PC-9 (cell line): ENCODE results near the gene FA2H. TPM values are rescaled to one million over a fixed set of nuclear protein-coding genes. Genes with fewer than 3 reads are reported as not detected.
"Not testable (repeated sequence)": the region's sequence is repeated elsewhere in the genome, so short reads cannot be mapped to it uniquely, and the experiment has no call there.

ENCODE experiments used
- BruUV-seq: library from RNA; stranded (reverse); fragments of 400-500 nt; replicated peaks from 2 replicates; lab custom pipeline; 2021; lab: Mats Ljungman, UMichigan
- CTCF ChIA-PET: fragments of 300-600 bp; sonication (Branson Sonifier 250); formaldehyde crosslinking; loops from one replicate; lab custom pipeline; 2022; ENCODE audit warnings: antibody characterized with exemption; lab: Charles Lee
- POLR2A ChIA-PET: fragments of 300-600 bp; sonication (Branson Sonifier 250); formaldehyde crosslinking; loops from one replicate; lab custom pipeline; 2022; ENCODE audit warnings: antibody characterized with exemption; ENCODE audit not compliant: unreplicated experiment; lab: Charles Lee
- DNase-seq, 2 experiments: peaks; one replicate each; pipeline versions ENCODE4 v3.0.0 to v3.0.0-alpha.2; 2015 to 2022; ENCODE audit warnings: mixed read lengths in 1 of 2
- H2AFZ ChIP-seq: fragments of 200-600 bp; sonication (generic); 2 replicates; pipeline ENCODE4 v1.8.1; 2017; ENCODE audit warnings: antibody characterized with exemption
- H3F3A ChIP-seq: fragments of 200-600 bp; sonication (generic); 2 replicates; pipeline ENCODE4 v1.8.1; 2017; ENCODE audit warnings: antibody characterized with exemption, mild to moderate bottlenecking, low read depth; ENCODE audit not compliant: insufficient read depth
- H3K27ac ChIP-seq: fragments of 200-600 bp; sonication (generic); 2 replicates; pipeline ENCODE4 v1.6.1; 2016; ENCODE audit warnings: mixed run types
- H3K27me3 ChIP-seq: fragments of 200-600 bp; sonication (generic); 2 replicates; pipeline ENCODE4 v1.6.1; 2016; ENCODE audit warnings: low read depth, mixed run types; ENCODE audit not compliant: insufficient read depth
- H3K36me3 ChIP-seq: fragments of 200-600 bp; sonication (generic); 2 replicates; pipeline ENCODE4 v1.6.1; 2016; ENCODE audit warnings: low read depth, mixed run types
- H3K4me1 ChIP-seq: fragments of 200-600 bp; sonication (generic); replicated peaks from 2 replicates; pipeline ENCODE4 v1.6.1; 2016; ENCODE audit warnings: mixed run types; ENCODE audit not compliant: insufficient read depth
- H3K4me2 ChIP-seq: fragments of 200-600 bp; sonication (generic); 2 replicates; pipeline ENCODE4 v1.6.1; 2017; ENCODE audit warnings: mixed run types
- H3K4me3 ChIP-seq: fragments of 200-600 bp; sonication (generic); 2 replicates; pipeline ENCODE4 v1.6.1; 2016; ENCODE audit warnings: mixed run types
- H3K79me2 ChIP-seq: fragments of 200-600 bp; sonication (generic); 2 replicates; pipeline ENCODE4 v1.6.1; 2017; ENCODE audit warnings: low read depth, mixed run types
- H3K9me2 ChIP-seq: fragments of 200-600 bp; sonication (generic); 2 replicates; pipeline ENCODE4 v1.8.1; 2017; ENCODE audit warnings: mild to moderate bottlenecking; ENCODE audit not compliant: insufficient read depth
- H3K9me3 ChIP-seq: fragments of 200-600 bp; sonication (generic); 2 replicates; pipeline ENCODE4 v1.8.1; 2016; ENCODE audit warnings: low read depth; ENCODE audit not compliant: insufficient read depth
- H4K20me1 ChIP-seq: fragments of 200-600 bp; sonication (generic); 2 replicates; pipeline ENCODE4 v1.8.1; 2017; ENCODE audit not compliant: insufficient read depth
- CTCF ChIP-seq: fragments of 200-600 bp; sonication (generic); conservative IDR thresholded peaks from 2 replicates; pipeline ENCODE4 v1.6.1; 2017; ENCODE audit warnings: mixed run types, antibody characterized with exemption, mild to moderate bottlenecking, moderate library complexity
- EZH2 ChIP-seq: fragments of 200-600 bp; sonication (generic); IDR thresholded peaks from 2 replicates; pipeline ENCODE4 v1.8.0; 2017; ENCODE audit warnings: antibody characterized with exemption, low read depth
- intact Hi-C: fragments of 100-400 bp; cut with micrococcal nuclease; formaldehyde crosslinking; loops from one replicate; pipeline ENCODE4 v1.10.0; 2022; ENCODE audit not compliant: unreplicated experiment
- total RNA-seq: library from RNA; stranded (reverse); gene quantifications from 2 replicates; pipeline ENCODE4 v1.2.3, GENCODE V29; 2021

FA2H gene
- total RNA-seq, 1 experiment from 2014 or later: 3.5 TPM

- DNase-seq: no peak
- Histone ChIP-seq H3K27ac (no peak overlapping the region), H3K79me2 (no peaks in the 10 kb centered on the region), H2AFZ (no peak overlapping the region), H3K4me1 (no peaks in the 10 kb centered on the region), H3K9me3 (no peaks in the 10 kb centered on the region), H3K36me3 (no peaks in the 10 kb centered on the region), H3K4me2 (no peak overlapping the region), H3F3A (no peaks in the 10 kb centered on the region), H3K9me2 (no peaks in the 10 kb centered on the region), H3K4me3 (no peak overlapping the region), H4K20me1 (no peaks in the 10 kb centered on the region), H3K27me3 (no peaks in the 10 kb centered on the region)
- POLR2A ChIA-PET: interaction anchor here (0.6 kb wide), 1 partner anchor 159 kb away, joined by 10 read pairs; no protein-coding TSS in a partner anchor
- no TSS peak for BruUV-seq
- TF ChIP-seq CTCF (no peak), EZH2 (no peak)
- CTCF ChIA-PET: interaction anchor here (0.6 kb wide), 1 partner anchor 23 kb away, joined by 6 read pairs; no protein-coding TSS in a partner anchor
- intact Hi-C loops: no loop called here
Observed at GRCh38 chr16:74766729-74767128, 7.9 kb downstream of the FA2H start.

GRCh38 chr16:74764184-74764583, 10.4 kb downstream of the FA2H start:
- H3K79me2 ChIP-seq, H3K36me3 ChIP-seq, POLR2A ChIA-PET, CTCF ChIA-PET, DNase-seq, H3K27ac ChIP-seq, H3K9me2 ChIP-seq, H3K9me3 ChIP-seq, H3K4me1 ChIP-seq, H3K27me3 ChIP-seq, H2AFZ ChIP-seq, intact Hi-C loops, H4K20me1 ChIP-seq, H3K4me3 ChIP-seq, H3F3A ChIP-seq, BruUV-seq, H3K4me2 ChIP-seq: not testable (repeated sequence)

GRCh38 chr16:74761665-74762064, 13.0 kb downstream of the FA2H start:
- CTCF ChIA-PET: no interaction called here
- Histone ChIP-seq H4K20me1 (no peaks in the 10 kb centered on the region), H3K79me2 (no peaks in the 10 kb centered on the region), H3K9me3 (no peaks in the 10 kb centered on the region), H2AFZ (no peak overlapping the region), H3K4me3 (no peak overlapping the region), H3K27me3 (no peaks in the 10 kb centered on the region), H3K4me1 (no peaks in the 10 kb centered on the region), H3K9me2 (no peaks in the 10 kb centered on the region), H3K36me3 (no peaks in the 10 kb centered on the region), H3F3A (no peaks in the 10 kb centered on the region; the same call in 1 of the 2 replicates), H3K27ac (no peak overlapping the region), H3K4me2 (no peak overlapping the region)
- TF ChIP-seq CTCF (no peak), EZH2 (no peak)
- POLR2A ChIA-PET: no interaction called here
- intact Hi-C loops: no loop called here
- no peak for DNase-seq
- BruUV-seq: no TSS peak
